Caki2 (cell line): Measurements from ENCODE around the gene SLC39A9. TPM values are rescaled to one million over a fixed set of nuclear protein-coding genes. Genes with fewer than 3 reads are reported as not detected.
"Not testable (repeated sequence)": the region's sequence is repeated elsewhere in the genome, so short reads cannot be mapped to it uniquely, and the experiment has no call there.

Experiments
- DNase-seq: peaks from one replicate; pipeline ENCODE4 v3.0.0-alpha.2; 2015; ENCODE audit warnings: low read depth
- in situ Hi-C: cut with HindIII; loops from 2 replicates; pipeline ENCODE4 v1.10.0; 2016; ENCODE audit warnings: low sequenced_read_pairs, low pct_unique_long_range_greater_than_20kb, mixed read lengths
- total RNA-seq: library from RNA; depleted of rRNA; stranded (reverse); fragments of >200 nt; shearing (Covaris generic); gene quantifications from 2 replicates; pipeline ENCODE4 v1.2.3, GENCODE V29; 2014; ENCODE audit warnings: low replicate concordance

The SLC39A9 gene
- total RNA-seq, 1 experiment from 2014 or later: 75.9 TPM

GRCh38 chr14:69485701-69486100, 87.2 kb downstream of the SLC39A9 start:
- in situ Hi-C loops: no loop called here
- DNase-seq: no peak

GRCh38 chr14:69487226-69487625, 88.7 kb downstream of the SLC39A9 start:
- in situ Hi-C loops: no loop called here
- no peak for DNase-seq

- in situ Hi-C loops: no loop called here
- DNase-seq: no peak
Observed at GRCh38 chr14:69487771-69488170, 89.3 kb downstream of the SLC39A9 start.

- in situ Hi-C loops: no loop called here
- DNase-seq: no peak
Observed at GRCh38 chr14:69489495-69489894, 91.0 kb downstream of the SLC39A9 start.

- DNase-seq: no peak
- in situ Hi-C loops: no loop called here
Observed at GRCh38 chr14:69490219-69490918, 91.9 kb downstream of the SLC39A9 start.

GRCh38 chr14:69491193-69491592, 92.7 kb downstream of the SLC39A9 start:
- in situ Hi-C loops: no loop called here
- DNase-seq: no peak

- DNase-seq: no peak
- in situ Hi-C loops: no loop called here
Observed at GRCh38 chr14:69493038-69493437, 94.5 kb downstream of the SLC39A9 start.

GRCh38 chr14:69493791-69494190, 95.3 kb downstream of the SLC39A9 start:
- in situ Hi-C loops: no loop called here
- no peak for DNase-seq

GRCh38 chr14:69495341-69495921, 96.9 kb downstream of the SLC39A9 start:
- DNase-seq: no peak
- in situ Hi-C loops: no loop called here

GRCh38 chr14:69497866-69498265, 99.4 kb downstream of the SLC39A9 start:
- in situ Hi-C loops, DNase-seq: not testable (repeated sequence)

- in situ Hi-C loops, DNase-seq: not testable (repeated sequence)
Observed at GRCh38 chr14:69498286-69498685, 99.8 kb downstream of the SLC39A9 start.

- DNase-seq: no peak
- in situ Hi-C loops: no loop called here
Observed at GRCh38 chr14:69499436-69499835, 100.9 kb downstream of the SLC39A9 start.

- in situ Hi-C loops: no loop called here
- DNase-seq: no peak
Observed at GRCh38 chr14:69500096-69500495, 101.6 kb downstream of the SLC39A9 start.

- DNase-seq: no peak
- in situ Hi-C loops: no loop called here
Observed at GRCh38 chr14:69500736-69501135, 102.2 kb downstream of the SLC39A9 start.

- no peak for DNase-seq
- in situ Hi-C loops: no loop called here
Observed at GRCh38 chr14:69501423-69501838, 102.9 kb downstream of the SLC39A9 start.

- in situ Hi-C loops: no loop called here
- no peak for DNase-seq
Observed at GRCh38 chr14:69504775-69505174, 106.3 kb downstream of the SLC39A9 start.

- DNase-seq: no peak
- in situ Hi-C loops: no loop called here
Observed at GRCh38 chr14:69505338-69506240, 107.1 kb downstream of the SLC39A9 start.

GRCh38 chr14:69506241-69506595, 107.7 kb downstream of the SLC39A9 start:
- in situ Hi-C loops: no loop called here

More at GRCh38 chr14:69506241-69506595, 107.7 kb downstream of the SLC39A9 start:
- DNase-seq: no peak
